ENCODE results near the gene TAS1R3.

The TAS1R3 gene

GRCh38 chr1:1371746-1372711, 40.9 kb downstream of the TAS1R3 start:
- peak; percentile 80 for DNase-seq

GRCh38 chr1:1373051-1373814, 42.2 kb downstream of the TAS1R3 start:
- no peak for DNase-seq

GRCh38 chr1:1373815-1374588, 42.9 kb downstream of the TAS1R3 start:
- DNase-seq: no peak

- no peak for DNase-seq
These were observed 43.5 kb downstream of the TAS1R3 start for GRCh38 chr1:1374589-1374928.

- peak; percentile 91 for DNase-seq
These were observed 44.0 kb downstream of the TAS1R3 start, which contains the start of gene AURKAIP1 for GRCh38 chr1:1374929-1375662. AURKAIP1 (minus strand) TSS chr1:1375207; CDS start chr1:1374756, 451 bp downstream.

GRCh38 chr1:1376551-1377226, 45.6 kb downstream of the TAS1R3 start:
- no peak for DNase-seq

- no peak for DNase-seq
These were observed 46.6 kb downstream of the TAS1R3 start for GRCh38 chr1:1377540-1378205.

- DNase-seq: no peak
These were observed 49.8 kb downstream of the TAS1R3 start for GRCh38 chr1:1380860-1381259.

- DNase-seq: no peak
These were observed 50.2 kb downstream of the TAS1R3 start for GRCh38 chr1:1381294-1381693.

Data from stimulated activated CD4-positive, alpha-beta T cell treated with anti-CD3 and anti-CD28 coated beads, Interleukin-4, amount 100 ng/mL, for 1 hour (primary cell).